Ramos (cell line): ENCODE measurements around the gene MGAT5B.

Experiments
- in situ Hi-C: fragments of 300-500 bp; cut with MboI; formaldehyde crosslinking; loops from one replicate; pipeline ENCODE4 v1.14.3; 2022; ENCODE audit warnings: low sequenced_read_pairs; ENCODE audit not compliant: unreplicated experiment

The MGAT5B gene

DNA sequence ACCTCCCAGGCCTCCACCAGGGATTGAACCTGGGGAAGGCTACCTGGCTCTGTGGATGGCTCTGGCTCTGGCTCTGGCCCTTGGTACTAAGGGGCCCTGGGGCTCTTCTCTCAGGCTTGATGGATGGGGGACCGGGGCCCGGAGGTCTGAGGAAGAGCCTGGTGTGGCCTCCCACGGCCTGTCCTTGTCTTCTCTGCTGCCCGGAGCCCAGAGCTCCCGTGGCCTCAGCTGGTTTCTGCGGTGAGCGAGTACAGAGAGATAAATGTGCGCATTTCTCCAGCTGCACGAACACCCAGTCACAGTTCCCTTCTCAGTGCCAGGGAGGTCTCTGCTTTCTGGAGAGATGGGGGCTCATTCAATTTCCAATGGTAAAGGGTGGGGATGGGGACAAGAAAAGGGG is 9.2 kb downstream of the MGAT5B start:
- in situ Hi-C loops = loop anchor here (25.0 kb wide), 1 partner anchor 385 kb away; no protein-coding TSS in a partner anchor

DNA sequence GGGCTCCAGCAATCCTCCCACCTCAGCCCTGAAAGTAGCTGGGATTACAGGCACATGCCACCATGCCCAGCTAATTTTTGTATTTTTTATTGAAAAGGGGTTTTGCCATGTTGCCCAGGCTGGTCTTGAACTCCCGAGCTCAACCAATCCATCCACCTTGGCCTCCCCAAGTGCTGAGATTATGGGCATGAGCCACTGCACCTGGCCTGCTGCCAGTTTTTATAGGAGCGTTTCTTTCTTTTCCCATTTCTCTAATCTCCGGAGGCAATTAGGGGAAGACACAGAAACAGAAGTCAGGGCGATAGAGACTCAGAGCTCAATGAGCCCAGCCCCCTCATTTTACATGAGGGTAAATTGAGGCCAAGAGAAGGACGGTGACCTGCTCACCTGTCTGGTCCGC is 10.4 kb downstream of the MGAT5B start:
- in situ Hi-C loops = loop anchor here (25.0 kb wide), 1 partner anchor 384 kb away; no protein-coding TSS in a partner anchor

DNA sequence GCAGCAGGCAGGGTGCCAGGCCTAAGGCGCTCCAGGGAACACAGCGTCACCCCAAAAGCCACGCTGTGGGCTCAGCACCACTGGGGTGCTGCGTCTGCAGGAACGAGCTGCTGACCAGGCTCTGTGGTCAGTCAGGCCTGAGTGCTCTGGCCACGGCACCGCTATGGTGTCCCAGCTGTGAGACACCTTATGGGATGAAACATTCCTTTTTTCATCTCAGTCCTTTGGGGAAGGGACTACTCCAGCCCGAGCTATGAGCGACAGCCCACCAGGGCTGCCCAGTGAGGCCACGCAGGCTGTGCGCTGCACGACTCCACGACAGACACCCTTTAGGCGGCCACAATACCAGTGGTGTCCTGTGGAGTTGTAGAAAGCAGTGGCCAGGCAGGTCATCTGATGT is 11.1 kb downstream of the MGAT5B start:
- in situ Hi-C loops = loop anchor here (25.0 kb wide), 1 partner anchor 383 kb away; no protein-coding TSS in a partner anchor

DNA sequence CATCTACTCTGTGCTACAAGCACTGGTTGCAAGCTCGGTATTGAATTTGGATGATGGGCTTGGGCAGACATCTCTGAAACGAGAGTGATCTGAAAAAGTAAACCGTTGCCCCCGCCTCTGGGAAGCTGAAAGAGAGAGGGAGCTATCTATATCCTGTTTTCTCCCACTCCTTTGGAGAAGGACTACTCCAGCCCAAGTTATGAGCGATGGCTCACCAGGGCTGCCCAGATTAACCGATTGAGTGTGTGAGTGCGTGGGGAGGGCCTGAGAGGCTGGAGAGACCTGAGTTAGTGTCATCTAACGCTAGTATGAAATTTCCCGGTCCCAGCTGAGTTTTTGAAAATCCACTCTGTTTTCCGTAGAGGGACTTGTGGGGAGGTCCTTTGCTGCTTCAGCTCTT is 11.5 kb downstream of the MGAT5B start:
- in situ Hi-C loops = loop anchor here (25.0 kb wide), 1 partner anchor 383 kb away; no protein-coding TSS in a partner anchor

DNA sequence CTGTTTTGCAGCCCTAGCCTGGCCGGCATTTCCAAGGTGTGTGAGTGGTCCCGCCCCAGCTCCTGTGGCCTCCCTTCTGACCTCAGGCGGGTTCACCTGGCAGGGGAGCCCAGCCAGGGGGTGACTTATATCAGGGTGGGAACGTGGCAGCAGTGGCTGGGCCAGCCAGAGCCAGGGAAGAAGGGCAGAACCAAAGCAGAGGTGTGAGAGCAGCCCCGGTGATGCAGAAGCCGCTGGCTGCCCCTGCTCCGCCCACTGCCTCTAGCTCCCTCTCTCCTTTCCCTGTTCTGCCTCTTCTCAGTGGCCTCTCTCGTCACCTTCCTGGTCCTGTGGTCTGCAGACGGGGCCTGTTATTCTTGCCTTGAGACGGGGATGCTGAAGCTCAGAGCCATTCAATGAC is 12.1 kb downstream of the MGAT5B start:
- in situ Hi-C loops = loop anchor here (25.0 kb wide), 1 partner anchor 382 kb away; no protein-coding TSS in a partner anchor

DNA sequence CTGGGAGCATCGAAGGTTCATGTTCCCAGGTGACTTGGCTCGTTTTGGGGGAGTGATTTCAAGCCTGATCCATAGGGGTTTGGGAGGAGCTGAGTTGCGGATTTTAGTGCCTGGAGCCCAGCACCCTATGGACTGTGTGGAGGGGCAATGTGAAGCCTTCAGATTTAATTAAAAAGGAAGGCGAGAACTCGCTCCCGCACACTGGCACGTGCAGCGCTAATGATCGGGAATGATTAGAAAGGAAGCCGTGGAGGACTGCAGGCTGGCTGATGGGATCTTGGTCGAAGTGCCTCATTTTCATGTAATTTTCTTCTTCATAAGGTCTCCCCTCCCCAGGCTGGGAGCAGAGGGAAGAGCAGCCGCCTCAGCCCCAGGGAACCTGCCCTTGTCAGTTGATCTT is 12.8 kb downstream of the MGAT5B start:
- in situ Hi-C loops = loop anchor here (25.0 kb wide), 1 partner anchor 381 kb away; no protein-coding TSS in a partner anchor

DNA sequence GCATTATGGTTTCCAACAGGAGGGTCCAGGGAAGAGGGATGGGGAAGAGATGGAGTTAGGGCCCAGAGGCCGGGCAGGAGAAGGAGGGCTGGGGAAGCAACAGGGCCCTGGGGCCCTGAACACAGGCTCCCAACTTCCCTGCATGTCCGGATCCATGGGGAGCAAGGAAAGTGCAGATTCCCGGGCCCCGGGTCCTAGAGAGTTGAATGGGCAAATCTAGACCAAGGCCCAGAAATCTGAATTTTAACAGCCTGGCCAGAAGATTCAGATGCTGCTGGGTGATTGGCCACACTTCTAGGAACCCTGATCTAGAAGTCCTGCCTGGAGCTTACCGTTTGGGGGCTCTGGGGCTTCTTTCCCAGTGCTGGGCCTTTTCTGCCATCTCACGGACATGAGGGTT is 13.2 kb downstream of the MGAT5B start:
- in situ Hi-C loops = loop anchor here (25.0 kb wide), 1 partner anchor 381 kb away; no protein-coding TSS in a partner anchor

DNA sequence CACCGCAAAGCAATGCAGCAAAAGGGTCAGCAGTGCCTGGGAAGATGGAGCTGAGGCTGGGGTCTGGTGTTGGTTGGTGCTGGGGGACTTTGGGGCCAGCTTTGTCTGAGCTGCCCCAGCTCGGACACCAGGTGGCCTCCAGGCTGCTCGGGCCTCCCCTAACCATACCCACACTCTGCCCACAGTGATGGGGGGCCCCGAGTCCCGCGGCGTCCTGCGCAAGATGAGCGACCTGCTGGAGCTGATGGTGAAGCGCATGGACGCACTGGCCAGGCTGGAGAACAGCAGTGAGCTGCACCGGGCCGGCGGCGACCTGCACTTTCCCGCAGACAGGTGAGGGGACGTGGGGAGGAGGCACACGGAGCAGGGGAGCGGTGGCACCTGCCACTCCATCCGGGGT is 13.8 kb downstream of the MGAT5B start:
- in situ Hi-C loops = loop anchor here (25.0 kb wide), 1 partner anchor 380 kb away; no protein-coding TSS in a partner anchor

DNA sequence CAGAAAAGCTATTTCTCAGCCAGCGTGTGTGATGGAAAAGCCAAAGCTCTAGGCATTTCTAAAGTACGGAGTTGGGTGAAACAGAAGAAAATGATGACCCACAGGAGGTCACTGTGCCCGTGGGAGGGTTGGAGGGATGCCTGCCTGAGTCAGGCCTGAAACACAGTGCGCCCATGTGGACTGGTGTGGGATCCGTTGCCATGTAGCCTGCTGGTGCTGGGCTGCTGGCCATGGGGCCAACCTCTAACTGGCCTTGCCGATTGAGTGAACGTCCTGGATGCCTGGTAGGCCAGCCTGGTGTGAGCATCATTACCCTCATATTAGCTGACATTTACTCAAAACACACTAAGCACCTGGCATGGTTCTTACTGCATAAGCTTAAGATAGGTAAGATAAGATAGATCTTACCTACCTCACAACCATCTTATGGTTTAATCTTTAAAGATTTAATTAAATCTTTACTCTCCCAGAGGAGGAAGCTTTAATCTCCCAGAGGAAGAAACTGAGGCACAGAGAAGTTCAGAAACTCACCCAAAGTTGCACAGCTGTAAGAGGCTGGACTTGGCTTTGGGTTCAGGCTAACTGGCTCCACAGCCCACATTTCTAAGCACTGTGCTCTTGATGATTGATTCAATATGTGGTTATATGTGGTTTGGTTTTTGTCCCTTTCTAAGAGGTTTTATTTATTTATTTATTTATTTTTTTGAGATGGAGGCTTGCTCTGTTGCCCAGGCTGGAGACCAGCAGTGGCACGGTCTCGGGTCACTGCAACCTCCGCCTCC is 15.7 kb downstream of the MGAT5B start:
- in situ Hi-C loops = loop anchor here (25.0 kb wide), 1 partner anchor 378 kb away; no protein-coding TSS in a partner anchor

DNA sequence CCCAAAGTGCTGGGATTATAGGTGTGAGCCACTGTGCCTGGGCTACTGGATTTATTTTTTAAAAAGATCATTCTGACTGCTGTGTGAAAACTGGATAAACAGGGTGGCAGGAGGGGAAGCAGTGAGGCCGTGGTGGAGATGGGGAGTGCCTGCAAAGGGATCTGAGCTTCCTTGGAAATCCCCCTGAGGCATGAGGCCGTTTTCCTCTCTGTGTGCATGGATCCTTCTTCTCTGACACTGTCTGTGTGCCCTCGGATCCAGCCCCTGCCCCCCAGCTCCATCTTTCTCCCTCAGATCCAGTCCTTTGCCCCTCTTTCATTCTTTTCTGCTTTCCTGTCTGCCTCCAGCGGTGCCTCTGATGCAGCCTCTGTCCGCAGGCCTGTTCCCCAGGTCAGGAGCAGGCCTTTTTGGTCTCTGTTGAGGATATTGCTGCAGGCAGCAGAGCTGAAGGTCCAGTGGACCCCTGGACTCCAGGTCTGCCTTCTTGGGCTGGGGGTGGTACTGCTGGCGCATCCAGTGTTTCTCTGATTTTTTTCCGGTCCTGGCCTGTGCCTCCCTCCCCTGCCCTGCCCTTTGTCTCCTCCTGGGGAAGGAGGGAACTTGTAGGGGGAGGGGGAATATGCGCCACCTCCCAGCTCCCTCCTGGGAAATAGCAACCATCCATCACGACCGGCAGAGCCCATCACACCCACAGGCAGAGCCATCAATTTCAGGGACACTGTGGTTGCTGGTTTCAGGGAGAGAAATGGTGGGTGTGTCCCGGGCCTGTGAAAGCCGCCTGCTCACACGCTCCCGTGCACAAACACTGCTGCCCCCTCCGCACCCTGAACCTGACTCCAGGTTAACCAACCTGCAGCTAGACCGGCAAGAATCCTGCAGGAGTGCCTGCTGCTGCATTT is 17.0 kb downstream of the MGAT5B start:
- in situ Hi-C loops = loop anchor here (25.0 kb wide), 1 partner anchor 377 kb away; no protein-coding TSS in a partner anchor

DNA sequence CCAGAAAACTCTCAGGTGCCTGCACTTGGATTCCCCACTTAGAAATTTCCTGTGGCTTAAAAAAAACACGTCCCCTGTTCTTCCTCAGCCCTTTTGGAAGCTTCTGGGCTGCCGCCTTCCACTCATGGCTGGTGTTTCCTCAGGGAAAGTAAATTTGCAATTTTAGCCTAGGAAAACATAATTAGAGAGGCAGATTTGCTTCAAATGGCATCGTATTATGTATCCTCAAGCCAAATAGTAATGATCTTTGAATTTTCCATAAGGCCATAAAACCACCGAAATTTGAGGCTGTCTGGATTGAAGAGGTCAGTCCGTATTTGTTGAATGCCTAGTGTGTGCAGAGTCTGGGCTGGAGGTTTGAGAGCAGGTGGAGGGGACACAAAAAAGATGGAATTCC is 17.7 kb downstream of the MGAT5B start:
- in situ Hi-C loops = loop anchor here (25.0 kb wide), 1 partner anchor 376 kb away; no protein-coding TSS in a partner anchor

DNA sequence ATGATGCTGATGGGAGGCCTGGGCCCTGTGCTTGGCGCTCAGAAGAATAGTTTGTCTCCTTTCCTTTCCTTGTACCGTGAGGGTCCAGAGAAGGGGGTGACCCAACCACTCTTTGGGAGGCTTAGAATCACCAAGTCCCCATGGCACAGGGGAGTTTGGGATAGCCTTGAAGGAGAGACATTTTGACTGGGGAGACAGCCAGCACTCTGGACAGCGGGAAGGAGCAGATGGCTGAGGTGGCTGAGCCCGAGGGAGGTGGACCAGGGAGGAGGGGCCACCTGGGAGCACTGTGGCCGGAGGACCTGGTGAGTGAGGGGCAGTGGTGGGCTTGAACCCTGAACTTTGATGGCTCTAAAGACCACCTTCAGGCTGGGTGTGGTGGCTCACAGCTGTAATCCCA is 18.2 kb downstream of the MGAT5B start:
- in situ Hi-C loops = loop anchor here (25.0 kb wide), 1 partner anchor 376 kb away; no protein-coding TSS in a partner anchor

DNA sequence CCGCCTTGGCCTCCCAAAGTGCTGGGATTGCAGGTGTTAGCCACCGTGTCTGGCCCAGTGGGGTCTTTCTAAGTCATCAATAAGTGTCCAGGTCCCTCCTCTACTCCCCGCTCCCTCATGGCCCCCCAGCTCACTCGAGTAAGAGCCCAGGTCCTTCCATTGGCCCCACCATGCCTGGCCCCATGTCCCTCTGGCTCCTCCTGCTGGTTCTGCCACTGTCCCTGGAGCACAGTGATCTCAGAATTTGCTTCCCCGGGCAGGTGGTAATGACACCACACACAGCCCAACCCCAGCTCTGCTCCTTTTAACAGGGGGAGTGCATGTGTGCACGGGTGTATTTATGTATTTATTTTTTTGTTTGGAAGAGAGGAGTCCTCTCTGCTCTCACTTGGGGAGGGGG is 19.6 kb downstream of the MGAT5B start:
- in situ Hi-C loops = loop anchor here (25.0 kb wide), 1 partner anchor 374 kb away; no protein-coding TSS in a partner anchor

DNA sequence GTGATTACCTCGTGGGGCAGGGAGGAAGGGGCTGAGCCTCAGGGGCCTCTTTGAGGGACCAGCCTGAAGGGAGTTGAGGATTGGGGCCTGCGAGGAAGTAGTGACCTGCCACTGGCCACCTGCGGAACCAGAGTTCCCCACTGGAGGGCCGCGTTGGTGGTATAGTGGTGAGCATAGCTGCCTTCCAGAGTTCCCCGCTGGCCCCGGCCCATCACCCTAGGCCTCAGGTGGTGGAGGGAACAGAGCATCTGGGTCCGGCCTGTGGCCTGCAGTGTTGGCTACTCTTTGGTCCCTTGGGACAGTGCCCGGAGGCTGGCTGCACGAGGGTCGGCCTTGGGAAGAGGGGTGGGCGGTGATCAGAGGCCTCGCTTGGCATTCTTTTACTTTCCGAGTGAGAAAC is 20.5 kb downstream of the MGAT5B start:
- in situ Hi-C loops = loop anchor here (25.0 kb wide), 1 partner anchor 374 kb away; no protein-coding TSS in a partner anchor

DNA sequence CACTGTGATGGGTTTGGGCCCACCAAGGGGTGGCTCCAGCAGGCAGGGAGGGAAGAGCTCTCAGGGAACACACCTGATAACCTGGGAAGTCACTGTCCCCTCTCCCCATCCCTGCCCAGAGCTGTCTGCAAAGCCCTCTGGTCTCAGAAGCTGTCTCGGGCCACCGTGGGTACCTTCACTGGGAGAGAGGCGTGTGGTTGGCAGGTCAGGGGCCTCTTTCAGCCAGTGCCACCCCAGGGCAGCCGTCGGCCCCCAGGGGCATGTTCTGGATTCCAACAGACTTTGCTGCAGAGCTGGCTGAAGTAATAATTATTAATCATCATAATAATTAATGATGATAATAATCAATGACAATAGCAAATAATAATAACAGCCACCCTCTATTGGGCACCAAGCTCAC is 21.1 kb downstream of the MGAT5B start:
- in situ Hi-C loops = loop anchor here (25.0 kb wide), 1 partner anchor 373 kb away; no protein-coding TSS in a partner anchor

DNA sequence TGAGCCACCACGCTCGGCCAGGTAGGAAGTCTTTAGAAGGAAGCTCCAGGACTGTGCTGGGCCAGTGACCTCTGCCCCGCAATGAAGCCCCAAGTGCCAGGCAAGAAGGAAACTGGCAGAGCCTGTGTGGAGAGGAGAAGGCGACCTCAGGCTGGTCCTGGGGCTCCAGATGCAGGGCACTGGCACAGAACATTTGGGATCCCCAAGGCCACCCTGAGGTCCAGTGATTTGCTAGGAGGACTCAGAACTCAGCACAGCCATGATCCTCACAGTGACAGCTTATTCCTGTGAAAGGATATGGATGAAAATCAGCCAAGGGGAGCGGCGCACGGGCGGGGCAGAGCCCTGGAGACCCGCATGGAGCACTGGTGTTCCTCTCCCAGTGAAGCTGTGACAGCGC is 24.1 kb downstream of the MGAT5B start:
- in situ Hi-C loops = loop anchor here (25.0 kb wide), 1 partner anchor 370 kb away; no protein-coding TSS in a partner anchor

DNA sequence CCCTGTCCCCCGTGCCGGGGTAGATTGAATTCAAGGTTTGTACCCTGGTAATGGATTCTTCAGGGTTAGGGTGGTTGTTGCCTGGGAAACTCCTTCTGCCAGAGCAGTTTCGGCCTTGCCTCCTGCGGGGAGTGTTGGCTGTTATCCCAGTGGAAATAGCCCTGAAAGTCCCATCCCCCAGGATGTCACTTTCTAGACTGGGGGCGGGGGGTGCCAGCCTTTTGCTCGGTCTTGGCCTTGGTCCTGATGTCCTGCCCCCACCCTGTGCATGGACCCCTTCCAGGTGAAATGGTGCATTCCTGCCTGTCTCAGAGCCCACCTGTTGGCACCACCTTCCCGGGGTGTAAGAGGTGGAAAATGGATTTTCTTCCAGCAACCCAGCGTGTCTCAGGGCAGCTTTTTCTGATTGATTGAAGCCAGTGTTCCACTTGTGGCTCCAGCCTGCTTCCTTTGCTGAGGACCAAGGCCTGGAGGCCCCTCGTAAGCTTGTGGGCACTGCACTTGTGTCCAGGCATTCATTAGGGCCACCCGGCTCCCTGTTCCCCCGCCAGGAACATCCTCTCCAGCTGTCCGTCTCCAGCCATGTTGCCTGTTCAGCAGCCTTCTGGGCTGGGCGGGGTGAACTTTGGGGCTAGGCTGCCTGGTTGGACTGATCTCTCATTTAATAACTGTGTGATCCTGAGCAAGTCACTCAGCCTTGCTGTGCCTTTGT is 25.6 kb downstream of the MGAT5B start:
- in situ Hi-C loops = loop anchor here (25.0 kb wide), 1 partner anchor 369 kb away; no protein-coding TSS in a partner anchor

DNA sequence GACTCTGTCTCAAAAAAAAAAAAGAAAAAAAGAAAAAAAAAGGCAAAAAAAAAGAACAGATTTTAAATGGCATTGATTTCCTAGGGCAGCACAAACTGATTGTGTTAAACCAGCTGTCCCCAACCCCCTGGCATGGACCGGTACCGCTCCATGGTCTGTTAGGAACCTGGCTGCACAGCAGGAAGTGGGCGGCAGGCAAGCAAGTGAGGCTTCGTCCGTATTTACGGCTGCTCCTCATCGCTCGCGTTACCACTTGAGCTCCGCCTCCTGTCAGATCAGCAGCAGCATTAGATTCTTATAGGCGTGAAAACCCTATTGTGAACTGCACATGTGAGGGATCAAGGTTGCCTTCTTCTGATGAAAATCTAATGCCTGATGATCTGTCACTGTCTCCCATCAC is 26.6 kb downstream of the MGAT5B start:
- in situ Hi-C loops = loop anchor here (25.0 kb wide), 1 partner anchor 367 kb away; no protein-coding TSS in a partner anchor

DNA sequence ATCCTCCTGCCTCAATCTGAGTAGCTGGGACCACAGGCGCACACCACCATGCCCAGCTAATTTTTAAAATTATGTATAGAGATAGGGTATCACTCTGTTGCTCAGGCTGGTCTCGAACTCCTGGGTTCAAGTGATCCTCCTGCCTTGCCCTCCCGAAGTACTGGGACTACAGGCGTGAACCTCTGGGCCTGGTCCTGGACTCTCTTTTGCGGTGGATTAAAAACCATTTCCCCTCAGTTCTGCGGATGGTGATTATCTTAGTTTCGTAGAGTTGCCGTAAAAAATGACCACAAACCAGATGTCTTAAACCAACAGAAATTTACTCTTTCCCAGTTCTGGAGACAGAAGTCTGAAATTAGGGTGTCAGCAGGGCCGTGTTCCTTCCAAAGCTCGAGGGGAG is 28.8 kb downstream of the MGAT5B start:
- in situ Hi-C loops = loop anchor here (25.0 kb wide), 1 partner anchor 365 kb away; no protein-coding TSS in a partner anchor
